Neural progenitor cell (in vitro differentiated cells): ENCODE results near the gene CD300LF.

Source experiments
- EZH2 ChIP-seq: fragments of 200-600 bp; sonication (generic); IDR thresholded peaks from 2 replicates; pipeline ENCODE4 v1.6.1; 2017; ENCODE audit warnings: antibody characterized with exemption, mild to moderate bottlenecking, moderate library complexity
- EZH2phosphoT487 ChIP-seq: fragments of 200-600 bp; sonication (generic); IDR thresholded peaks from 2 replicates; pipeline ENCODE4 v1.6.1; 2017; ENCODE audit warnings: antibody characterized with exemption
- TF ChIP-seq, protein P1 (sequence below): fragments of 200-600 bp; sonication (generic); IDR thresholded peaks from 2 replicates; pipeline ENCODE4 v1.5.1; 2017; ENCODE audit warnings: antibody characterized with exemption, mild to moderate bottlenecking

DNA sequence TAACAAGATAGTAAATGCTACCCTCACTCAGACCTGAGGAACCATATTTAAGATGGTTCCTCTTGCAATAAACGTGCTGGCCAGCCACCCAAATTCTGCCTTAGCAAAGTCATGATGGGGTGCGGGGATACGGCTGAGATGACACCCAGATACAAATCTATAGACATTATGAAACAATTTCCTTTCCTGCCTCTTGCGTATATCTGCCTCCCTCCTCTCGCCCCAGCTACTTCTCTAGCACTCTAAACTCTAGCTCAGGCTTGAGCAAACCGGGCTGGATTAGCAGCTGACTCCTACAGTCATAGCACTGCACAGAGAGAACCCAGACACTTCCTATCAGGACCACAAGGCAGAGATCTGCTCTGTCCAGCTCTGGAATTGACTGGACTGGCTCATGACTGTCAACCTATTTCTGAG lies 22.3 kb downstream of the CD300LF start:
- no peak for TF ChIP-seq EZH2
- TF ChIP-seq, protein P1, sequence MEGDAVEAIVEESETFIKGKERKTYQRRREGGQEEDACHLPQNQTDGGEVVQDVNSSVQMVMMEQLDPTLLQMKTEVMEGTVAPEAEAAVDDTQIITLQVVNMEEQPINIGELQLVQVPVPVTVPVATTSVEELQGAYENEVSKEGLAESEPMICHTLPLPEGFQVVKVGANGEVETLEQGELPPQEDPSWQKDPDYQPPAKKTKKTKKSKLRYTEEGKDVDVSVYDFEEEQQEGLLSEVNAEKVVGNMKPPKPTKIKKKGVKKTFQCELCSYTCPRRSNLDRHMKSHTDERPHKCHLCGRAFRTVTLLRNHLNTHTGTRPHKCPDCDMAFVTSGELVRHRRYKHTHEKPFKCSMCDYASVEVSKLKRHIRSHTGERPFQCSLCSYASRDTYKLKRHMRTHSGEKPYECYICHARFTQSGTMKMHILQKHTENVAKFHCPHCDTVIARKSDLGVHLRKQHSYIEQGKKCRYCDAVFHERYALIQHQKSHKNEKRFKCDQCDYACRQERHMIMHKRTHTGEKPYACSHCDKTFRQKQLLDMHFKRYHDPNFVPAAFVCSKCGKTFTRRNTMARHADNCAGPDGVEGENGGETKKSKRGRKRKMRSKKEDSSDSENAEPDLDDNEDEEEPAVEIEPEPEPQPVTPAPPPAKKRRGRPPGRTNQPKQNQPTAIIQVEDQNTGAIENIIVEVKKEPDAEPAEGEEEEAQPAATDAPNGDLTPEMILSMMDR = no peak
- no peak for TF ChIP-seq EZH2phosphoT487
